B cell (primary cell): ENCODE data around the gene PRPF31.

ENCODE experiments used
- EZH2 ChIP-seq: IDR thresholded peaks from 2 replicates; pipeline ENCODE4 v1.6.1; 2012; ENCODE audit warnings: borderline replicate concordance, low read depth, mild to moderate bottlenecking, moderate library complexity, low read length; ENCODE audit not compliant: insufficient read depth, poor library complexity, severe bottlenecking
- TF ChIP-seq, protein P1 (sequence below): fragments of 200-600 bp; IDR thresholded peaks from one replicate; pipeline ENCODE4 v1.8.0; 2022; ENCODE audit warnings: antibody characterized with exemption, mild to moderate bottlenecking

DNA sequence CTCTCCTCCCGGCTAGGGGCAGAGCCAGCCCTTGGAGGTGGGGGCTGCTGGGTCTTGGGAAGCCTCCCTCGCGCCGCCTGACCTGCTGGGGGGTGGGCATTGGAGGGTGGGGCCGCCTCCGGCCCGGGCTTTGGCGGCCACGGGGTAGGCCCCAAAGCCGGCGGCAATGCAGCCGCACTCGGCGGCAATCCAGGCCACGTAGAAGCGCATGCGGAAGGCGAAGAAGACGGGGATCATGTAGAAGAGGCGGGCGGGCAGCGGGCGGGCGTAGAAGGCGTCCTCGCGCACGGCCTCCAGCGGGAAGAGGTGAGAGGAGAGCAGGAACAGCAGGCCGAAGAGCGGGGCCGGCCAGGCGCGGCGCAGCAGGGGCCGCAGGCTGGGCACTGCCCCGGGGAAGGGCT is 65.1 kb downstream of the PRPF31 start:
- no peak for TF ChIP-seq EZH2
- TF ChIP-seq, protein P1, sequence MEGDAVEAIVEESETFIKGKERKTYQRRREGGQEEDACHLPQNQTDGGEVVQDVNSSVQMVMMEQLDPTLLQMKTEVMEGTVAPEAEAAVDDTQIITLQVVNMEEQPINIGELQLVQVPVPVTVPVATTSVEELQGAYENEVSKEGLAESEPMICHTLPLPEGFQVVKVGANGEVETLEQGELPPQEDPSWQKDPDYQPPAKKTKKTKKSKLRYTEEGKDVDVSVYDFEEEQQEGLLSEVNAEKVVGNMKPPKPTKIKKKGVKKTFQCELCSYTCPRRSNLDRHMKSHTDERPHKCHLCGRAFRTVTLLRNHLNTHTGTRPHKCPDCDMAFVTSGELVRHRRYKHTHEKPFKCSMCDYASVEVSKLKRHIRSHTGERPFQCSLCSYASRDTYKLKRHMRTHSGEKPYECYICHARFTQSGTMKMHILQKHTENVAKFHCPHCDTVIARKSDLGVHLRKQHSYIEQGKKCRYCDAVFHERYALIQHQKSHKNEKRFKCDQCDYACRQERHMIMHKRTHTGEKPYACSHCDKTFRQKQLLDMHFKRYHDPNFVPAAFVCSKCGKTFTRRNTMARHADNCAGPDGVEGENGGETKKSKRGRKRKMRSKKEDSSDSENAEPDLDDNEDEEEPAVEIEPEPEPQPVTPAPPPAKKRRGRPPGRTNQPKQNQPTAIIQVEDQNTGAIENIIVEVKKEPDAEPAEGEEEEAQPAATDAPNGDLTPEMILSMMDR: no peak
